Activated naive CD4-positive, alpha-beta T cell treated with anti-CD3 and anti-CD28 coated beads, Interleukin-2, amount 50 U/mL, for 72 hours (primary cell): ENCODE results near the gene PTPN14. TPM values are rescaled to one million over a fixed set of nuclear protein-coding genes. Genes with fewer than 3 reads are reported as not detected.
"Not testable (repeated sequence)": the region's sequence is repeated elsewhere in the genome, so short reads cannot be mapped to it uniquely, and the experiment has no call there.

ENCODE experiments used
- ATAC-seq, 2 donors: fragments of 150-1000 bp; cut with Tn5 transposase; 2 replicates each; pipeline ENCODE4 v1.10.0; 2021; ENCODE audit warnings: mild to moderate bottlenecking in 2 of 2, moderate library complexity in 2 of 2
- DNase-seq, 2 donors: peaks; one replicate each; pipeline ENCODE4 v3.0.0; 2021 to 2022; ENCODE audit warnings: low spot score in 2 of 2
- H3K27ac Mint-ChIP-seq, 2 donors: one replicate each; pipeline ENCODE4 v1.8.0; 2022; ENCODE audit warnings: mild to moderate bottlenecking in 2 of 2, mixed read lengths in 2 of 2
- H3K36me3 Mint-ChIP-seq, 2 donors: one replicate each; pipeline ENCODE4 v1.8.0; 2022; ENCODE audit warnings: mixed read lengths in 2 of 2
- H3K9me3 Mint-ChIP-seq, 2 donors: one replicate each; pipeline ENCODE4 v1.8.0; 2022; ENCODE audit warnings: mixed read lengths in 2 of 2
- total RNA-seq, 2 donors: library from RNA; stranded (reverse); gene quantifications; one replicate each; pipeline ENCODE4 v1.2.3, GENCODE V29; 2022

PTPN14 gene
- total RNA-seq, 2 donors from 2014 or later: 4.0 to 4.3 TPM

DNA sequence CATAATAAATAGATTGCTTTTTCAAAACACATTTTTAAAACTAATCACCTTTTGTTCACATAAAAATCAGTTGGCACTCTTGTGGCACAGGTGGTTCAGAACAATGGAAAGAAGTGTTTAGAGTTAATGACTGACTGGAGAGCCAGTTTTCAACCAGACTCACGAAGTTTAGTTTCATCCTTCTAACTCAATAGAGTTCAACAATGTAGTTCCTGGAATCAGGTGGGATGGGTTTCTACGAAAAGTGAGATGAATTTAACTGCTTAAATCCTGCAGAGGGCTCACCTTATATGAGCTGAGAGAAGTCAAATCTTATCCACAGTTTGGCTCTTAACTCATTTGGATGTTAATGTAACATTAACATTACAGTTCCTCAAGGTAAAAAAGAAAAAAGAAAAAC lies 153.9 kb downstream of the PTPN14 start:
- H3K36me3 Mint-ChIP-seq: peaks cover 5 to 20% of the 10 kb centered on the region in 2 donors
- DNase-seq (no peak), ATAC-seq (peak in 1 of 2 donors; percentile 35)
- no peak overlapping the region for H3K27ac Mint-ChIP-seq
- peaks cover 3 to 4% of the 10 kb centered on the region in 2 donors for H3K9me3 Mint-ChIP-seq

DNA sequence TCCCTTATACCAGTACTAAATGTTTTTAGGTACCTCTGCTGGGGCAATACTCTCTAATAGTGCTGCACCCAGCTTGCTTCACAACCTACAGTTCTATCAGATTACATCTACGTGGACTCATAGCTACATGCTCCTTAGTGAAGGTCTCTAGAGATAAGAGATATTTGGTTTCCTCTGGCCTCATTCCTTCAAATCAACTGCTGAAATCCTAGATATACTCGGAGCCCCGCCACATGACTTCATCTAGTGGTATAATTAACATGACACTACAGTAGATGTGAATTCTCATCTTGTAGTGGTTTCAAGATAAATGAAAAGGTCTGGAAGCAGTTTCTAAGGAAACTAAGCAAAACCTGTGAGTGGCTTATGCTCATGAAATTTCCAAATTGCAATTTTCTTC lies 155.1 kb downstream of the PTPN14 start:
- Mint-ChIP-seq H3K9me3 (peaks cover 3 to 4% of the 10 kb centered on the region in 2 donors), H3K36me3 (peaks cover 5 to 20% of the 10 kb centered on the region in 2 donors), H3K27ac (peak overlapping the region in 1 of 2 donors; percentile 19)
- no peak for ATAC-seq
- DNase-seq: no peak

DNA sequence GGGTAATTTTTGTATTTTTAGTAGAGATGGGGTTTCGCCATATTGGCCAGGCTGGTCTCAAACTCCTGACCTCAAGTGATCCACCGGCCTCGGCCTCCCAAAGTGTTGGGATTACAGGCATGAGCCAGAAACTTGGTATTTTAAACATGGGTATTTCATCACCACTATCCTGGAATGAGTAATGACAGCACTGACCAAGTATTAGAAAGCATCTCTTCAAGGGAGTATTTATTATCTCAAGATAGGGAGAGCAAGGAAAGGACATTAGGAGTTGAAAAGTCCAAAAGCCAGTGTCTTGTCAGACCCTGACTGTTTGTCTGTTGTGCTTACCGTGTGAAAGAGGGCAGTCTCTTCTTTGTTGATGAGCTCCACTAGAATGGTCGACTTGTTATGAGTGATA lies 156.8 kb downstream of the PTPN14 start:
- not testable (repeated sequence) for H3K27ac Mint-ChIP-seq, DNase-seq, H3K9me3 Mint-ChIP-seq, ATAC-seq
- H3K36me3 Mint-ChIP-seq: peaks cover 5 to 15% of the 10 kb centered on the region in 2 donors

DNA sequence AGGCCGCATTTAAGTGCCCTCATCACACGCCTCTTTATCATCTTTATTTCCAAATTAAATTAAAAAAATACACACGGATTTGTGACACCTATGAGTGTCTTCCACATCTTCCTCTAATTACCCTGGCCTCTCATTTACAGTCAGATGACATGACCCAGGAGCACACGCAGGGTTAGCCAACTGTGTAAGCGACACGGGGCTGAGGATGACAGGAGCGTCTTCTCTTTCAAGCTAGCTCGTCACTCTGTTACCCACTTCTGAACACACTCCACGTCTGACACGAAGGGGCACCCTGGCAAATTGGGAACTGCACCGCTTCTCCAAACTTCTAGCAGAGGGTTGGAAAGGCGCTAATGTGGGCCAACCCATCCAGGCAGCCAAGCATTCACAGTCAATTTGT lies 158.3 kb downstream of the PTPN14 start:
- ATAC-seq (no peak), DNase-seq (no peak)
- Mint-ChIP-seq H3K9me3 (peaks cover 3 to 4% of the 10 kb centered on the region in 2 donors), H3K27ac (peak overlapping the region in 1 of 2 donors; percentile 15), H3K36me3 (peaks cover 4 to 9% of the 10 kb centered on the region in 2 donors)

DNA sequence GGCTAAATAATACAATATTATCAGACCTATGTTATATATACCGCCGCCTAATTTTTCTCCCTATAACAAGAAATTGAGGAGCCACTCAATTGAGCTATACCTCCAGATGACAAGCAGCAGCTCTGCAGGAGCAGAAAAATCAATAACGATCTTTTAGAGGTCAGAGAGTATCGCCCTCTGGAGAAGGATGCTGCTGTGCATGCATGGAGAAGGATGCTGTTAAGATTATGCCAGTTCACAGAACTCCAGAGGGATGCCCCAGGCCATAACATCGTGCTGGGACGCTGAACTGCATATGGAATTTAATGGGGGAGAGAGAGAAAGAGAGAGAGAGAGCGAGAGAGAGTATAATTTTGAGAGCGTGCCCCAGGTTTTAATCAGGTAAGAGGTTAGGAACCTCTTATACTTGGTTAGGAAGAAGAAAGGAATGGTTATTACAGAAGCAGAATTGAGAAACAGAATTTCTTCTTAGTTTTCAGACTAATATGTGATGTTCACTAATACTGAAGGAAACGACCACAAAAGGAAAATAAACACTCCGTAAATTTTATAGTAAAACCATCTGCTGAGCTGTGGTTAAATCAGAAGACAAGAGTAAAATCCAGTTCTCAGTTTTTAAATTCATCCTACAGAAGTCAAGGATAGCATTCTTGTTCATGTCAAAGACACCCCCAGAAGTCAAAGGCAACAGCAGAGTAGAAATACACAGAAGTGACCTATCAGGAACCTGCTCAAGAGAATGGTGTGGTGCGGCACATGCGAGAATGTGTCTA lies 159.3 kb downstream of the PTPN14 start:
- Mint-ChIP-seq H3K27ac (no peak overlapping the region), H3K9me3 (no peaks in the 10 kb centered on the region), H3K36me3 (peaks cover 0 to 7% of the 10 kb centered on the region in 2 donors)
- DNase-seq (no peak), ATAC-seq (no peak)

DNA sequence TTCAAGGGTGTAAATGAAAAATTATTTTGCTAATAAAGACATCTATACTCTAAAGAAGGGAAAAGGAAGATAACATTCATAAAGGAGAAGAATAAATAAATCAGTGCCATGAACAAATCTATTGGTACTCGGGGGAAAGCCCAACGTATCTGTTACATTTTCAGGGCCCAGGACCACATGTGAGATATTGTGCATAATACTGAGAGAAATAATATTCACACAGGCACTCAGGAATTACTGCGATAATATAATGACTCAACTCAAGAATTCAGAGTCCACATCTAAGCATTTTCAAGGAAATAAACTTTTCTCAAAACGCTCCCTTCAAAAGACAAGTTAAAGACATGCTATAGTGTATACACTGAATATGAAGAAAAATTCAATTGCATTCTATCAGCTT lies 161.7 kb downstream of the PTPN14 start:
- DNase-seq: no peak
- H3K36me3 Mint-ChIP-seq: no peaks in the 10 kb centered on the region
- no peaks in the 10 kb centered on the region for H3K9me3 Mint-ChIP-seq
- H3K27ac Mint-ChIP-seq: no peak overlapping the region
- no peak for ATAC-seq

DNA sequence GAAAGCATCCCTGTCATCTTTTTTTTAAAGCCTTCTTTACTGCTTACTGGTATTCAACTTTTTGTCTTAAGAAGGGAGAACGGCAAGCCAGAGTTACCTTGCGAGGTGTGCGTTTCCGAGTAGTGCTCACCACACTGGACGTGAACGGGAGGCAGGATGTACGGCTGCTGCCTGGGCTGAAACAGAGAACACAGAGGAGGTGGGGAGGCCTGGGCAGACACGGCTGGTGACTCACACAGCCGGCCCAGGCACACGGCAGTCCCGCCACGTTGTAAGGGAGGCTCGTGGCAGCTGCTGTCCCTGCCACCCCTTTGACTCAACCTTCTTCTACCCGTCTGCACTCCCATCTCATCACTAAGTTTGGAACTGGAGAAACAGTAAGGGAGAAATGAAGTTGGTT lies 164.7 kb downstream of the PTPN14 start:
- DNase-seq: no peak
- H3K36me3 Mint-ChIP-seq: no peaks in the 10 kb centered on the region
- H3K27ac Mint-ChIP-seq: no peak overlapping the region
- H3K9me3 Mint-ChIP-seq: no peaks in the 10 kb centered on the region
- ATAC-seq: peak; percentile 50 to 64

DNA sequence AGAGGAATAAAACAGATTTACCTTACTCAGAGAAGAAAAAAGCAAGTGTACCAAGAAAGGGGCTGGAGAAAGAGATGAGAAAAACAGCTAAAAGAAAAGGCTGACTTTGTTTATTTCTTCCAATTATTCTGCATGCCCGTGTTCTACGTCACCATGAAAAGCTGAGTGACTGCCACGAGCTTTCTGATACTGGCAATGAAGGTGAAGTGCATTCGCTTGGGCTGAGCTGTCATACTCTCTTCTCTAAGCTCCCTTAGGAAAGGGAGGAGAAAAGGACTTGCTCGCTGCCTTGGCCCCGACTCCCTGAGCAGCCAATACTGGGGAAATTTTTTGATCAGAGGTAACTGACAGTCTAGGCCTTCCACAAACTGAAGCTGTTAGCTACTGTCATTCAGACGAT lies 165.1 kb downstream of the PTPN14 start:
- Mint-ChIP-seq H3K9me3 (no peaks in the 10 kb centered on the region), H3K36me3 (no peaks in the 10 kb centered on the region), H3K27ac (no peak overlapping the region)
- DNase-seq (no peak), ATAC-seq (no peak)

DNA sequence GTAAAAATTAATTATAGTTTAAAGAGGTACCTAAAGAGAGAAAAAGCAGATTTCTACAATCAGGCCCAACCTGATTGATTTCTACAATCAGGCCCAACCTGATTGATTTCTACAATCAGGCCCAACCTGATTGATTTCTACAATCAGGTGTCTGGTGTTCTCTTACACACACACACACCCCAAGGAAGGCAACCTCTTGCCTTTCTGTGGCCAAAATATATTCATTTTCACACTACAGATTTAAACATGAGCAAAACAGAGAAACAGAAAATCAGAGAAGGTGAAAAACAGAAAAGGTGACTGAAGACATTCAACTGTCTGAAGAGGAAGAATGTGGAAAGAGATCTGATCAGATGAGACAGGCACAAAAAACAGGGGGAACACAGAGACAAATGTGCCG lies 166.0 kb downstream of the PTPN14 start:
- ATAC-seq: peak in 1 of 2 donors; percentile 72
- no peaks in the 10 kb centered on the region for H3K9me3 Mint-ChIP-seq
- no peak for DNase-seq
- no peaks in the 10 kb centered on the region for H3K36me3 Mint-ChIP-seq
- H3K27ac Mint-ChIP-seq: no peak overlapping the region

DNA sequence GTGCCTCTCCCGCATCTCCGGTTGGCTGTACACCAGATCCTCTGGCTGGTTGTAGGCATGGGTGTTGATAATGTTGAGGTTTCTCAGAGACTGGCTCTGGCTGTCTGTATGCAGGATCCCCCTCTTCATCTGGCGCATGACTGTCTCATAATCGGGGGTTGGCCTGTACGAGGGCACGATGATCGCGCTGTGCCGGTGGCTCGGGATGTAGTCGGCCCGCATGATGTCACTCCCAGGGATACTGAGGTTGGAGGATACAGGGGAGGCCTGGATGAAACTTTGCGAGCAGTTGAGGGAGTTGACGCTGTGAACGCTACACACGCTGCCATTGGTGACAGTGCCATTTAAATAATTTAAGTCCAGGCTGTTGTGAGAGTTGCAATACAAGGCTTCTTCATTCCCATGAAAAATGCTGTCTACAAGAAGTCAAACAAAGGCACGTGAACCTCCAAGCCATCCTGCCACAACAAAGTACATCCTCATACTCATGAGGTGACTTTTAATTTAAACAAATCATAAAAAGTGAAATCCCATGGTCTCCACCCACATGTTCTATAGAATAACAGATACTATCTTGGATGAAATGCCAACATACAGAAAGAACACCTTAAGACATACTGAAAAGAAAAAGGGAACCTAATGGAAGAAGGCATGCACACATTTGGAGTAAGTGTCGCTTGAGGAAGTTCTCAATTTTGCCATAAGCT lies 166.9 kb downstream of the PTPN14 start:
- DNase-seq: no peak
- Mint-ChIP-seq H3K9me3 (no peaks in the 10 kb centered on the region), H3K27ac (peak overlapping the region in 1 of 2 donors; percentile 26), H3K36me3 (no peaks in the 10 kb centered on the region)
- ATAC-seq: no peak

DNA sequence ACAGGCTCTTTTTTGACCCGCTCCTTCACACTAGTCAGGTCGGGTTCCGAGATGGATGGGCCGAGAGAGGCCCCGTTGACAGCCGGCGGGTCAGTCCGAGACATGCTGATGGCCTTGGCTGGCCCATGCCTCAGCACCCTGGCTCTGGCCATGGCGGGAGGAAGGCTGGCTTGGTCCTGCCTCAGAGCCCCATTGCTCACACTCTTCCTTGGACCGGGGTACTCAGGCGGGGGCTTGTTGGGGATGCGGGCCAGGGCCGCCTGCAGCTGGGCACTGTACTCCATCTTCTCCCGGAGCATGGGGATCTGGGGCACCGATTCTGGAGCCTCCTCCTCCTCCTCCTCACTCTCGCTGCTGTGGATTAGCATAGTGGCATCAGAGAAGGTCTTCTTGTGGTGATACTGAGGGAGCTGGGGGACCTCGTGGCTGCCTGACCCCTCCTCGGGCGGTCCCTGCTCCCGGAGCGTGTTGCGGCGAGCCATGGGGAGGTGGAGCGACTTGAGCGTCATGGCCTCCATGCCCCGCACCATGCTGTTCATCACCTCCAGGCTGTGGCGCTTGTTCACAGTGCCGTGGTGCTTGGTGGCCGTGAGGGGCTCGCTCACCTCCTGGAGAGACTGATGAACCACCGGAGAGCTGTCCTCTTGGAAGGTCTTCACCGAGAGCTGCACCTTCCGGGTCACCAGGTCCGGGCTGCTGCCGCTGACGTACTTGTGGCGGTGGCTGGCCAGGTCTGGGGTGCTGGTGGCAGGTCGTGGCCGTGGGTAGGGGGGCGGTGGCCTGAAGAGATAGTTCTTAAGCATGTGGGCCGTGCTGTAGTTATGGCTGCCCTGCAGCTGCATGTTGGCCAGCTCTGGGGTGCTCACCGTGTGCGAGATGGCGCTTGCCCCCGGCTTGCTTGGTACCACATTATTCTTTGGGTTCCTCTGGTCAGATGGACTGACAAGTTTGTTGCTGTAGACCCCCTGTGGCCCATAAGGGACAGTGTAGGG lies 167.7 kb downstream of the PTPN14 start:
- Mint-ChIP-seq H3K9me3 (no peaks in the 10 kb centered on the region), H3K36me3 (no peaks in the 10 kb centered on the region), H3K27ac (peak overlapping the region in 1 of 2 donors; percentile 38)
- DNase-seq (no peak), ATAC-seq (no peak)

DNA sequence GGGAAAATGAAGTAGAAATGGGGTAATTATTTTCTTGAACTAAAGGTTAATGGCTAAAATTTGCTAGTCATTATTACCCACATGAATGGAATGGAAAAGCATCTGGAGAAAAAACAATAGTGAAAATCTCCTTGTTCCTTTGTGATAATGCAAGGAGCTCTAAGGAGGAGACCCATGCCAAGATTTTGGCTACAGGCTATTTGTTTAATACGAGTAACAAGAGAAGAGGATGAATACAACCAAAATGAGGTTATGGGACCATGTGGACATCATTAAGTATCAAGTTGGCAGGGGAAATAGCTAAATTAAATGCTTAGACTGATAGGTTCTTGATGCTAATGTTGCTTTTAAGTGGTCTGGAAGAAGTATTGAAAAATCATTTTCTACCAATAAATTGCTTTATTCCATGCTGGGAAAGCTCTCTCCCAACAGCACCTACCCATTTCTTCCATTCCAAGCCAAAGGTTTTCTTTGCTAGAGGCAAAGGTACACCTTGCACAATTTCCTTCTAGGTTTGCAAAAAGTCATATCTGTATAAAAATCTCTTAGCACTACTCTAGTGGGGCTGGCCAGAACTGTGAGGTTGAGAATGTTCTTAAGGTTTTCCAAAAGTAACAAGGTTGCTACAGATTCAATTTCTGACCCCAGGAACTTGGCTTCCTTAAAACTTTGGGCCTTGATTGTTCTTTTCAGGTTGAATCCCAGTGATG lies 170.3 kb downstream of the PTPN14 start:
- no peak for ATAC-seq
- no peak for DNase-seq
- no peak overlapping the region for H3K27ac Mint-ChIP-seq
- no peaks in the 10 kb centered on the region for H3K36me3 Mint-ChIP-seq
- no peaks in the 10 kb centered on the region for H3K9me3 Mint-ChIP-seq

DNA sequence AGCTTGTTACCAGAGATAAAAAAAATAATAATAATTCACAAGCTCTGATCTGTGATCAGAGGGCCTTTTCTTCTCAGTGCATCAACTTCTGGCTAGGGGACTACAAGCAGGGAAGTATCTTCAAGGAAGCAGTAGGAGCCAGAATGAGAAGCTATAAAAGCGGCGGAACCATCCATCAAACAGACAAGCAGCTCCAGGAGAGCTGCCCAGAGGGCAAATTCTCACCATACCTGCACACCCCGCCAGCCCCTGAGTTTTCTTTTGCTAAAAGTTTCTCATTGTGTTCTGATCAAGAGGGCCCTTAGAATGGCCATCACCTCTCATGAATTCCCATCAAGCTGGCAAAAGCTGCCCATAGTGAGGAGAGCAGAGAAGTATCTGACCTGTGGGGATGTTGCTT lies 171.0 kb downstream of the PTPN14 start:
- ATAC-seq: no peak
- no peak overlapping the region for H3K27ac Mint-ChIP-seq
- no peaks in the 10 kb centered on the region for H3K36me3 Mint-ChIP-seq

DNA sequence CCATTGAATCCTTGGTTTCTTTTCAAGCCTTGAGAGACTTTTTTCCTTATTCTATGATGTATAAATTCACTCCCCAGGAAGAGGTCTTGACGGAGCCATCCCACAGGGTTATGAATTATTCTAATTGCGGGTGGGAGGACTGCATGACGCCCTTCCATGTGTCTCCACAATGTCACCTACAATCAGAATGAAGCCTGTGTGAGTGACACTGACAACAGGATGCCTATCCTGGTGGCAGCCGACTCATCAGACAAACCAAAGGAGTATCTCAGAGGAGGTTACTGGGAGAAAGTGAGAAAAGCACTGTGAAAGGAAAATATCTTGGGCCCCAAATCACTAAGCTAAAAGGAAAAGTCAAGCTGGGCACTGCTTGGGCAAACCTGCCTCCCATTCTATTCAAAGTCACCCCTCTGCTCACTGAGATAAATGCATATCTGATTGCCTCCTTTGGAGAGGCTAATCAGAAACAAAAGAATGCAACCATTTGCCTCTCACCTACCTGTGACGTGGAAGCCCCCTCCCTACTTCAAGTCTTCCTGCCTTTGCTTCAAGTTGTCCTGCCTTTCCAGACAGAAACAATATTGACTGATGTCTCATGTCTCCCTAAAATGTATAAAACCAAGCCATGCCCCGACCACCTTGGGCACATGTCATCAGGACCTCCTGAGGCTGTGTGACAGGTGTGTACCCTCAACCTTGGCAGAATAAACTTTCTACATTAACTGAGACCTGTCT lies 172.0 kb downstream of the PTPN14 start:
- ATAC-seq: no peak

More for the DNA sequence above, 171.0 kb downstream of the PTPN14 start:
- DNase-seq: no peak
- H3K9me3 Mint-ChIP-seq: no peaks in the 10 kb centered on the region

DNA sequence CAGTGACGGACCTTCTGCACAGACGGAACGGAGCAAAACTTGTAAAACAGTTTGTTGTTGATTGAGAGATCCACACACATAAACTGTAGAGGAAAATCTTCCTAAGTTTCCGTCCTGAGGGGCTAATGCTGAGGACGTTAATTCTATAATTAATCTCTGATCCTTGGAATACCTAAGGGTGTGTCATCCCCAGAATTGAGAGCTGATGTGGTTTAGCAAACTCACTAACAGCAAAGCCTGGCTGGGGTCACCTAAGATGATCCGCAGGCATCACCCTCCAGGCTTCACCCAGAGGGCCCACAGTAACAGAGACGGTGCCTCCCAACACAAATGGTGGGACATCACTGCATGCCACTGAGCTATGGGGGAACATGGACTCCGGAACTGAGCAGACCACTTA lies 172.9 kb downstream of the PTPN14 start:
- DNase-seq (no peak), ATAC-seq (no peak)
- Mint-ChIP-seq H3K36me3 (no peaks in the 10 kb centered on the region), H3K27ac (no peak overlapping the region), H3K9me3 (no peaks in the 10 kb centered on the region)

More for the DNA sequence above, 172.0 kb downstream of the PTPN14 start:
- Mint-ChIP-seq H3K36me3 (no peaks in the 10 kb centered on the region), H3K9me3 (no peaks in the 10 kb centered on the region), H3K27ac (peak overlapping the region in 1 of 2 donors; percentile 18)
- no peak for DNase-seq
